B cell (primary cell): ENCODE results near the gene MORC1.

ENCODE experiments used
- CTCF ChIP-seq: fragments of 200-600 bp; IDR thresholded peaks from one replicate; pipeline ENCODE4 v1.8.0; 2022; ENCODE audit warnings: antibody characterized with exemption, mild to moderate bottlenecking
- EZH2 ChIP-seq: IDR thresholded peaks from 2 replicates; pipeline ENCODE4 v1.6.1; 2012; ENCODE audit warnings: borderline replicate concordance, low read depth, mild to moderate bottlenecking, moderate library complexity, low read length; ENCODE audit not compliant: insufficient read depth, poor library complexity, severe bottlenecking

- TF ChIP-seq CTCF (no peak), EZH2 (no peak)
These were observed 70.6 kb downstream of the MORC1 start for GRCh38 chr3:109047366-109047765.
